Measurements from ENCODE around the gene HEY2.

The HEY2 gene

GRCh38 chr6:125806813-125807212, 57.4 kb downstream of the HEY2 start:
- Histone ChIP-seq H3K27ac (ENCODE audit: low read depth, low read length) (no peak overlapping the region), H3K4me3 (ENCODE audit: low read depth in 1 of 2, low read length in 2 of 2) (no peak overlapping the region), H3K27me3 (ENCODE audit: control insufficient read depth in 1 of 2, insufficient read depth in 2 of 2, low read length in 2 of 2) (no peaks in the 10 kb centered on the region), H3K36me3 (ENCODE audit: control insufficient read depth in 1 of 2, insufficient read depth in 2 of 2, low read length in 2 of 2) (peaks cover 0 to 4% of the 10 kb centered on the region in 2 donors), H3K9ac (ENCODE audit: low read depth in 1 of 2, low read length in 2 of 2) (no peak overlapping the region), H3K9me3 (ENCODE audit: control insufficient read depth in 1 of 2, low read length in 2 of 2) (no peaks in the 10 kb centered on the region), H3K4me1 (ENCODE audit: control insufficient read depth in 1 of 2, insufficient read depth in 2 of 2, low read length in 2 of 2) (peaks cover 63 to 67% of the 10 kb centered on the region in 2 donors)

- Histone ChIP-seq H3K27me3 (ENCODE audit: control insufficient read depth in 1 of 2, insufficient read depth in 2 of 2, low read length in 2 of 2) (no peaks in the 10 kb centered on the region), H3K9ac (ENCODE audit: low read depth in 1 of 2, low read length in 2 of 2) (no peak overlapping the region), H3K4me3 (ENCODE audit: low read depth in 1 of 2, low read length in 2 of 2) (no peak overlapping the region), H3K4me1 (ENCODE audit: control insufficient read depth in 1 of 2, insufficient read depth in 2 of 2, low read length in 2 of 2) (peaks cover 68 to 69% of the 10 kb centered on the region in 2 donors), H3K9me3 (ENCODE audit: control insufficient read depth in 1 of 2, low read length in 2 of 2) (no peaks in the 10 kb centered on the region), H3K36me3 (ENCODE audit: control insufficient read depth in 1 of 2, insufficient read depth in 2 of 2, low read length in 2 of 2) (peaks cover 0 to 4% of the 10 kb centered on the region in 2 donors), H3K27ac (ENCODE audit: low read depth, low read length) (no peak overlapping the region)
Measured at GRCh38 chr6:125807293-125807692, 57.9 kb downstream of the HEY2 start.

- no peak overlapping the region for H3K4me3 ChIP-seq (ENCODE audit: low read depth in 1 of 2, low read length in 2 of 2)
- H3K36me3 ChIP-seq (ENCODE audit: control insufficient read depth in 1 of 2, insufficient read depth in 2 of 2, low read length in 2 of 2) = peaks cover 0 to 4% of the 10 kb centered on the region in 2 donors
- no peak overlapping the region for H3K9ac ChIP-seq (ENCODE audit: low read depth in 1 of 2, low read length in 2 of 2)
- H3K27ac ChIP-seq (ENCODE audit: low read depth, low read length) = no peak overlapping the region
- H3K4me1 ChIP-seq (ENCODE audit: control insufficient read depth in 1 of 2, insufficient read depth in 2 of 2, low read length in 2 of 2) = peaks cover 69 to 71% of the 10 kb centered on the region in 2 donors
- H3K27me3 ChIP-seq (ENCODE audit: control insufficient read depth in 1 of 2, insufficient read depth in 2 of 2, low read length in 2 of 2) = no peaks in the 10 kb centered on the region
- H3K9me3 ChIP-seq (ENCODE audit: control insufficient read depth in 1 of 2, low read length in 2 of 2) = no peaks in the 10 kb centered on the region
Measured at GRCh38 chr6:125808060-125808459, 58.6 kb downstream of the HEY2 start.

- no peak overlapping the region for H3K4me3 ChIP-seq (ENCODE audit: low read depth in 1 of 2, low read length in 2 of 2)
- peaks cover 0 to 4% of the 10 kb centered on the region in 2 donors for H3K36me3 ChIP-seq (ENCODE audit: control insufficient read depth in 1 of 2, insufficient read depth in 2 of 2, low read length in 2 of 2)
- no peak overlapping the region for H3K27ac ChIP-seq (ENCODE audit: low read depth, low read length)
- no peaks in the 10 kb centered on the region for H3K27me3 ChIP-seq (ENCODE audit: control insufficient read depth in 1 of 2, insufficient read depth in 2 of 2, low read length in 2 of 2)
- no peaks in the 10 kb centered on the region for H3K9me3 ChIP-seq (ENCODE audit: control insufficient read depth in 1 of 2, low read length in 2 of 2)
- peaks cover 67% of the 10 kb centered on the region in 2 donors for H3K4me1 ChIP-seq (ENCODE audit: control insufficient read depth in 1 of 2, insufficient read depth in 2 of 2, low read length in 2 of 2)
- no peak overlapping the region for H3K9ac ChIP-seq (ENCODE audit: low read depth in 1 of 2, low read length in 2 of 2)
Measured at GRCh38 chr6:125808591-125808990, 59.2 kb downstream of the HEY2 start.

GRCh38 chr6:125809570-125810170, 60.2 kb downstream of the HEY2 start:
- H3K4me3 ChIP-seq (ENCODE audit: low read depth in 1 of 2, low read length in 2 of 2) = no peak overlapping the region
- peaks cover 0 to 4% of the 10 kb centered on the region in 2 donors for H3K36me3 ChIP-seq (ENCODE audit: control insufficient read depth in 1 of 2, insufficient read depth in 2 of 2, low read length in 2 of 2)
- no peak overlapping the region for H3K27ac ChIP-seq (ENCODE audit: low read depth, low read length)
- H3K27me3 ChIP-seq (ENCODE audit: control insufficient read depth in 1 of 2, insufficient read depth in 2 of 2, low read length in 2 of 2) = no peaks in the 10 kb centered on the region
- no peak overlapping the region for H3K9ac ChIP-seq (ENCODE audit: low read depth in 1 of 2, low read length in 2 of 2)
- no peaks in the 10 kb centered on the region for H3K9me3 ChIP-seq (ENCODE audit: control insufficient read depth in 1 of 2, low read length in 2 of 2)
- H3K4me1 ChIP-seq (ENCODE audit: control insufficient read depth in 1 of 2, insufficient read depth in 2 of 2, low read length in 2 of 2) = peaks cover 63 to 66% of the 10 kb centered on the region in 2 donors

- Histone ChIP-seq H3K36me3 (ENCODE audit: control insufficient read depth in 1 of 2, insufficient read depth in 2 of 2, low read length in 2 of 2) (peaks cover 0 to 4% of the 10 kb centered on the region in 2 donors), H3K27me3 (ENCODE audit: control insufficient read depth in 1 of 2, insufficient read depth in 2 of 2, low read length in 2 of 2) (no peaks in the 10 kb centered on the region), H3K4me3 (ENCODE audit: low read depth in 1 of 2, low read length in 2 of 2) (no peak overlapping the region), H3K4me1 (ENCODE audit: control insufficient read depth in 1 of 2, insufficient read depth in 2 of 2, low read length in 2 of 2) (peaks cover 58 to 73% of the 10 kb centered on the region in 2 donors), H3K9ac (ENCODE audit: low read depth in 1 of 2, low read length in 2 of 2) (no peak overlapping the region), H3K27ac (ENCODE audit: low read depth, low read length) (no peak overlapping the region), H3K9me3 (ENCODE audit: control insufficient read depth in 1 of 2, low read length in 2 of 2) (no peaks in the 10 kb centered on the region)
Measured at GRCh38 chr6:125810445-125810844, 61.0 kb downstream of the HEY2 start.

Measured in duodenal mucosa (tissue), 2 donors.